Chondrocyte (in vitro differentiated cells): ENCODE measurements around the gene SCN4A. TPM values are rescaled to one million over a fixed set of nuclear protein-coding genes. Genes with fewer than 3 reads are reported as not detected.
"Not testable (repeated sequence)": the region's sequence is repeated elsewhere in the genome, so short reads cannot be mapped to it uniquely, and the experiment has no call there.

Experiments
- DNase-seq: peaks from one replicate; pipeline ENCODE4 v3.0.0; 2021; ENCODE audit warnings: mixed read lengths, low spot score
- H3K27ac Mint-ChIP-seq: one replicate; pipeline ENCODE4 v1.8.0; 2021; ENCODE audit warnings: mild to moderate bottlenecking, moderate library complexity, mixed read lengths; ENCODE audit not compliant: unreplicated experiment
- H3K27me3 Mint-ChIP-seq: 2 replicates; pipeline ENCODE4 v1.8.0; 2021; ENCODE audit warnings: low read depth, mixed read lengths
- H3K36me3 Mint-ChIP-seq: 2 replicates; pipeline ENCODE4 v1.8.0; 2021; ENCODE audit warnings: low read depth, mixed read lengths
- H3K4me1 Mint-ChIP-seq: 2 replicates; pipeline ENCODE4 v1.8.0; 2021; ENCODE audit warnings: low read depth, mild to moderate bottlenecking, mixed read lengths
- H3K4me3 Mint-ChIP-seq: one replicate; pipeline ENCODE4 v1.8.0; 2021; ENCODE audit warnings: mild to moderate bottlenecking, moderate library complexity, mixed read lengths; ENCODE audit not compliant: unreplicated experiment
- H3K9me3 Mint-ChIP-seq: 2 replicates; pipeline ENCODE4 v1.8.0; 2021; ENCODE audit warnings: low read depth, mixed read lengths
- total RNA-seq: library from RNA; stranded (reverse); gene quantifications from 3 replicates; pipeline ENCODE4 v1.2.1, GENCODE V29; 2021
- TF ChIP-seq, protein P1 (sequence below): fragments of 200-600 bp; sonication (generic); IDR thresholded peaks from 2 replicates; pipeline ENCODE4 v1.5.0; 2021; ENCODE audit warnings: antibody characterized with exemption, mild to moderate bottlenecking, moderate library complexity

The SCN4A gene
- total RNA-seq, 1 donor from 2014 or later, result not detected

DNA sequence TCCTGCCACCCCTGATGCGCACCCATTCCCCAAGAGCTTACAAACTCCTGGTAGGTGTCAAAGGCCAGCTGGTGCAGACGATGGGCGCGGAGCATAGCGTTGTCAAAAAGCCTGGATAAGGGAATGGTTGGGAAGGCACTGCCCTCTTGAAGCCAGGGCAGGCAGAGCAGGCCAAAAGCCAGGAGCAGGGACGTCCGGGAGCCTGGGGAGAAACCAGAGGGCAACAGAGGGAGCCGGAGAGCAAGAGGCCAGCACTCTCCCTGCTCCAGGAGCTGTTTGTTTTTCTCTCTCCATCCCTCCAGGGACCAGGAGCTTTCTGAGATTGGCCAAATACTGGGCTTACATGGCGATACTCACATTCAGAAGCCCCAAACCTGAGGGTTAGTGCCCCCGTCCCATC is 54.4 kb downstream of the SCN4A start:
- Mint-ChIP-seq H3K27me3 (peaks cover 42% of the 10 kb centered on the region), H3K4me3 (no peak overlapping the region), H3K4me1 (peaks cover 4% of the 10 kb centered on the region), H3K36me3 (no peaks in the 10 kb centered on the region), H3K9me3 (no peaks in the 10 kb centered on the region), H3K27ac (no peak overlapping the region)
- TF ChIP-seq, protein P1, sequence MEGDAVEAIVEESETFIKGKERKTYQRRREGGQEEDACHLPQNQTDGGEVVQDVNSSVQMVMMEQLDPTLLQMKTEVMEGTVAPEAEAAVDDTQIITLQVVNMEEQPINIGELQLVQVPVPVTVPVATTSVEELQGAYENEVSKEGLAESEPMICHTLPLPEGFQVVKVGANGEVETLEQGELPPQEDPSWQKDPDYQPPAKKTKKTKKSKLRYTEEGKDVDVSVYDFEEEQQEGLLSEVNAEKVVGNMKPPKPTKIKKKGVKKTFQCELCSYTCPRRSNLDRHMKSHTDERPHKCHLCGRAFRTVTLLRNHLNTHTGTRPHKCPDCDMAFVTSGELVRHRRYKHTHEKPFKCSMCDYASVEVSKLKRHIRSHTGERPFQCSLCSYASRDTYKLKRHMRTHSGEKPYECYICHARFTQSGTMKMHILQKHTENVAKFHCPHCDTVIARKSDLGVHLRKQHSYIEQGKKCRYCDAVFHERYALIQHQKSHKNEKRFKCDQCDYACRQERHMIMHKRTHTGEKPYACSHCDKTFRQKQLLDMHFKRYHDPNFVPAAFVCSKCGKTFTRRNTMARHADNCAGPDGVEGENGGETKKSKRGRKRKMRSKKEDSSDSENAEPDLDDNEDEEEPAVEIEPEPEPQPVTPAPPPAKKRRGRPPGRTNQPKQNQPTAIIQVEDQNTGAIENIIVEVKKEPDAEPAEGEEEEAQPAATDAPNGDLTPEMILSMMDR, result no peak
- peak; percentile 48 for DNase-seq

DNA sequence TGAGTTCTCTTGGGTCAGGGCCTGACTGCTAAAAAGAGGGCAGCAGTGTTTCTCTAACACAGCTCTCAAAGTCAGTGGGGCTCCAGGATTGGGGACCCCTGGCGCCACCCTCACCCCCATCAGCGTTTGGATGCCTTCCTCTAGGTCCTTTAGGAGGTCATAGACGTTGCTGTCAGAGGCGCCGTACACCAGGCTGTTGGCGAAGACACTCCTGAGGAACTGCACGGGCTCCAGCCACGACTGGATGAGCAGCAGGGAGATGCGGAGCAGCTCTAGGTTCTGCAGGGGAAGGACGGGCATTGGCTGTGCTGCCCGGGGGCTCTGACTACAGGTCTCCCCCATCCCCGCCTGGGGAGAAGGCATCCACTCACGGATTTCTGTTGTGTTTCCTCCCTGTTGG is 55.1 kb downstream of the SCN4A start:
- H3K36me3 Mint-ChIP-seq, result no peaks in the 10 kb centered on the region
- DNase-seq, result peak; percentile 56
- H3K9me3 Mint-ChIP-seq, result no peaks in the 10 kb centered on the region
- TF ChIP-seq, protein P1, result no peak
- H3K4me3 Mint-ChIP-seq, result no peak overlapping the region
- H3K27me3 Mint-ChIP-seq, result peaks cover 42% of the 10 kb centered on the region
- no peak overlapping the region for H3K27ac Mint-ChIP-seq
- peaks cover 4% of the 10 kb centered on the region for H3K4me1 Mint-ChIP-seq

DNA sequence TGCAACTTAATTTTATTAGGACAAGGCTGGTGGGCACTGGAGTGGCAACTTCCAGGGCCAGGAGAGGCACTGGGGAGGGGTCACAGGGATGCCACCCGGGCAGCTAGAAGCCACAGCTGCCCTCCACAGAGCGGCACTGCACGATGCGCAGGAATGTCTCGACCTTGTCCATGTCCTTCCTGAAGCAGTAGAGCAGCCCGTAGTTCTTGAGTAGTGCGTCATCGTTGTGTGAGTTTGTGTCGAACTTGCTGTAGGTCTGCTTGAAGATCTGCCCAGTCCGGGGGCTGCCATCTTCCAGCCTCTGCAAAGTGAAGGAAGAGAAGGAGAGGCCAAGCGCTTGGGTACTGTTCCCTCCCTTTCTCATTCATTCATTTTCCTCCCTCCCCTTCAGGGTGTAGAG is 55.5 kb downstream of the SCN4A start:
- H3K27me3 Mint-ChIP-seq, result peaks cover 39% of the 10 kb centered on the region
- H3K27ac Mint-ChIP-seq, H3K4me3 Mint-ChIP-seq, H3K4me1 Mint-ChIP-seq, H3K9me3 Mint-ChIP-seq, H3K36me3 Mint-ChIP-seq, DNase-seq: not testable (repeated sequence)

DNA sequence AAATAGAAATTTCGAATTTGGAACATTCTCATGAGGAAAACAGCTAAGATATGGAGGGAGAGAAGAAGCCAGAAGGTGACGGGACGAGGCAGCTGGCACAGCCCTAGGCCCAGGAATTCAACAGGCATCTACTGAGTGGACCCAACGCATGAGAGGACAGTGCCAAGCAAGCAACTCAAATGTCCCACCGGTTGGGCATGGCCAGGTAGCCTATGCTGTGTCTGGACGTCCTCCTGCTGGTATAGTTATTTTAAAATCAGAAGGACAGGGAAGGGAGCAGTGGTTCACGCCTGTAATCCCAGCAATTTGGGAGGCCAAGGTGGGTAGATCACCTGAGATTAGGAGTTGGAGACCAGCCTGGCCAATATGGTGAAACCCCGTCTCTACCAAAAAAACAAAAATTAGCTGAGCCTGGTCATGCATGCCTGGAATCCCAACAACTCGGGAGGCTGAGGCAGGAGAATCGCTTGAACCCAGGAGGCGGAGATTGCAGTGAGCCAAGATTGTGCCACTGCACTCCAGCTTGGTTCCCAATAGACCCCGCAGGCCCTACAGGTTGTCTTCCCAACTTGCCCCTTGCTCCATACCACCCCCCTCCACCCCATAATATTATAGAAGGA is 56.0 kb downstream of the SCN4A start:
- Mint-ChIP-seq H3K4me1 (peaks cover 4% of the 10 kb centered on the region), H3K4me3 (no peak overlapping the region), H3K27me3 (peaks cover 39% of the 10 kb centered on the region), H3K36me3 (no peaks in the 10 kb centered on the region), H3K27ac (no peak overlapping the region), H3K9me3 (no peaks in the 10 kb centered on the region)
- peak; percentile 7 for DNase-seq
- TF ChIP-seq, protein P1, result no peak

DNA sequence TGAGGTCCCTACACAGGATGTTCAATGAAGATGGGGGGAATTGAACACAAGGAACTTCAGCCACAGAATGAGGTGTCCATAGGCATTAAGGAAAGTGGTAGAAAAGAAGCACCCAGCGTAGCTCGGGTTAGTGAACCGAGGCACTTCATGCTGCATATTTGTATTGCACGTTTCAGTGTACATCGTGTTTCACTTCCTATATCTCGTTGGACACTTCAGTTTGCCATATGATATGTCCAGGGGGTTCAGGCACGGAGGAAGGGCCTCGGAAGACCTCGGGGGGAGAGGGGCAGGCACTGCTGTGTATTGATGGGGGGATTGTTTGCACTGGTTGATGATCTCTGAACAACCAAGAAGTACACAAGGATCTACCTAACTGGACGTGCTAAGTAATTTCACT is 57.0 kb downstream of the SCN4A start:
- DNase-seq, result peak; percentile 7
- H3K4me1 Mint-ChIP-seq, H3K9me3 Mint-ChIP-seq, H3K36me3 Mint-ChIP-seq, H3K27ac Mint-ChIP-seq, H3K4me3 Mint-ChIP-seq: not testable (repeated sequence)
- peaks cover 44% of the 10 kb centered on the region for H3K27me3 Mint-ChIP-seq

DNA sequence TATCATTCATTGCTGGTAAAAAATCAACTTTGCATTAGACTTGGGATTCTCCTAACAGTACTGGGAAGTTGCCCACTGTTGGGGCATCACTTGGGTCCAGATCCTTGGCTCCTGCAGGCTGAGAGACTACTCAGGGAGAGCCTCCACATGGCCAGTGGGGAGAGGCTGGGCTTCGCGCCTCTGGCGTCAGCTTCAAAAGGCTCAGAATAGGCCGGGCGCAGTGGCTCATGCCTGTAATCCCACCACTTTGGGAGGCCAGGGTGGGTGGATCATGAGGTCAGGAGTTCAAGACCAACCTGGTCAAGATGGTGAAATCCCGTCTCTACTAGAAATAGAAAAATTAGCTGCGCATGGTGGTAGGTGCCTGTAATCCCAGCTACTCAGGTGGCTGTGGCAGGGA is 58.2 kb downstream of the SCN4A start:
- Mint-ChIP-seq H3K27ac (no peak overlapping the region), H3K27me3 (peaks cover 52% of the 10 kb centered on the region), H3K4me1 (peaks cover 4% of the 10 kb centered on the region), H3K9me3 (no peaks in the 10 kb centered on the region), H3K4me3 (no peak overlapping the region), H3K36me3 (no peaks in the 10 kb centered on the region)
- peak; percentile 52 for DNase-seq
- TF ChIP-seq, protein P1, result no peak
